ENCODE measurements around the gene METTL26.

The METTL26 gene

GRCh38 chr16:637081-638018, 1.2 kb upstream of the METTL26 start:
- peak; percentile 86 to 97 (median 93) for DNase-seq

DNA sequence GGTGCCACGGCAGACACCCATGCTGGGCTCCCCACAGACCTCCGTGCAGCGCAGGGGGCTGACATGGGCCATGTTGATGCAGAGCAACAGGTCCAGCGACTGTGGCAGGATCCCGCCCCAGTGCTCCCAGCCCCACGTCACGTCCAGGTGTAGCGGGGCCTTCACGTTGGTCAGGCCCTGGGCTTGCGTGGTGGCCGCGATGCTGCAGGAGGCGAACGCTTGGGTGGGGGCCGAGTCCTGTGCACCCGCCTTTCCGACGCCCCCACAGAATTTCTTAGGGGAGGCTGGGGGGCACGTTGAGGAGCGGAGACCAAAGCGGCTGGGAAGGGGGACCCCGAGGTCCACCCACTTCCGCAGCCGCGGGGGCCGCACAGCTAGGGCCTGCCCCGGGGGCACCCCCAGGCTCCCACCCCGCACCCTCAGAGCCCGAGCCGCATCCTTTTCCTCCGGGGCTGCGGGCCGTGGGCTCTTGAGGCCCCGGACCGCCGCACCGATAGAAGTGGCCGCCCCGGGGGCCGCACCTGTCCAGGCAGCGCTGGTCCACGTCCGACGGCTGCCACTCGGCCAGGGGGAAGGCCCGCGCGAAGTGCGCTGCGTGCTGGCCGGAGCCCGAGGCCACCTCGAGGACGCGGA, 416 bp downstream of the METTL26 start:
- DNase-seq: no peak

DNA sequence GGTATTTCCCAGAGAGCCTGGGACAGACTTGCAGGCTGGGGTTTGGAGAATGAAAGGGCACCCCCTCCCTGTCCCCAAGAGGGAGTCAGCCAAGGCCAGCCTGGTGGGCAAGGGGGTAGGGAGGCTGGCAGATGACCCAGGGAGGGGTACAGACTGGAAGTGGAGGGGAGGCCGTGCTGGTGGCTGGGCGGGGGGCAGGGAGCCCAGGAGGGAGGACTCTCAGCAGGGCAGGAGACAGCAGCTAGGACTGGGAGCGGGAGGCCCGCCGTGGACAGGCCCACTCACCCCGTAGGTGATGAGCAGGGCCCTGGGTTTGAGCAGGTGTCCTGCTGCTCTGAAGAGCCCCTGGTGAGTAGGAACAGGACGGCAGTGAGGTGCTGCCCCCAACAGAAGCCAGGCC, 1.1 kb downstream of the METTL26 start:
- no peak for DNase-seq

GRCh38 chr16:634051-634670, 1.9 kb downstream of the METTL26 start:
- no peak for DNase-seq

GRCh38 chr16:633336-634050, 2.6 kb downstream of the METTL26 start:
- DNase-seq: no peak

DNA sequence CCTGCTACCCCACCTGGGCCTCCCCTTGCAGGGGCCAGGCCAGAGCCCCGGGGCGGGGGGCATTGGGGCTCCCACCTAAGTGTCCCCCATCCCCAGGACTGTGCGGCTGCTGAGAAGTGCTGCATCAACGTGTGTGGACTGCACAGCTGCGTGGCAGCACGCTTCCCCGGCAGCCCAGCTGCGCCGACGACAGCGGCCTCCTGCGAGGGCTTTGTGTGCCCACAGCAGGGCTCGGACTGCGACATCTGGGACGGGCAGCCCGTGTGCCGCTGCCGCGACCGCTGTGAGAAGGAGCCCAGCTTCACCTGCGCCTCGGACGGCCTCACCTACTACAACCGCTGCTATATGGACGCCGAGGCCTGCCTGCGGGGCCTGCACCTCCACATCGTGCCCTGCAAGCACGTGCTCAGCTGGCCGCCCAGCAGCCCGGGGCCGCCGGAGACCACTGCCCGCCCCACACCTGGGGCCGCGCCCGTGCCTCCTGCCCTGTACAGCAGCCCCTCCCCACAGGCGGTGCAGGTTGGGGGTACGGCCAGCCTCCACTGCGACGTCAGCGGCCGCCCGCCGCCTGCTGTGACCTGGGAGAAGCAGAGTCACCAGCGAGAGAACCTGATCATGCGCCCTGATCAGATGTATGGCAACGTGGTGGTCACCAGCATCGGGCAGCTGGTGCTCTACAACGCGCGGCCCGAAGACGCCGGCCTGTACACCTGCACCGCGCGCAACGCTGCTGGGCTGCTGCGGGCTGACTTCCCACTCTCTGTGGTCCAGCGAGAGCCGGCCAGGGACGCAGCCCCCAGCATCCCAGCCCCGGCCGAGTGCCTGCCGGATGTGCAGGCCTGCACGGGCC, 3.4 kb downstream of the METTL26 start:
- DNase-seq: no peak

GRCh38 chr16:631808-632358, 4.2 kb downstream of the METTL26 start:
- DNase-seq: no peak

DNA sequence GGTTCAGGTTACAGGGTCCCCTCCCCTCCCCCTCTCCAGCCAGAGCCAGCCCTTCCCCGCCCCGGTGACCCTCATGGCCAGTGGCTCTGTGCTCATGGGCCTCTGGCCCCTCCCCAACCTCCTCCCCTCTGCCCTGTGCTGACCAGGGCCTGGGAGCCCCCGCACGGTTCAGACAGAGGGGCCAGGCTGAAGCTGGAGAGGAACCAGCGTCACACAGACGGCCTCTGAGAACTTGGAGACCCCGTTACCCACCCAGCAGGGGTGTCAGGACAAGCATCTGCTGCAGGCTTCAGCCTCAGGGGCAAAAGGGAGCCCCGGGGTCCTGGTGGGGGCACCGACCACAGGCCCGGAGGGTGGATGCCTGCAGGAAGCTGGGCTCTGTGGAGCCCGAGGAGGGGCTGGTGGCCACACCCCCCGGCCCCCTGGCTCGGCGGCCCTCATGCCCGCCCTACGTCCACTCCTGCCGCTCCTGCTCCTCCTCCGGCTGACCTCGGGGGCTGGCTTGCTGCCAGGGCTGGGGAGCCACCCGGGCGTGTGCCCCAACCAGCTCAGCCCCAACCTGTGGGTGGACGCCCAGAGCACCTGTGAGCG, 5.2 kb downstream of the METTL26 start, which contains the start of gene WFIKKN1:
Gene WFIKKN1 (plus strand): TSS at position 171 of the 591 bp plus-strand sequence. CDS start 269 bp downstream, at position 440.
- no peak for DNase-seq

GRCh38 chr16:630249-630814, 5.8 kb downstream of the METTL26 start:
- peak; percentile 13 to 47 (median 31) for DNase-seq

DNA sequence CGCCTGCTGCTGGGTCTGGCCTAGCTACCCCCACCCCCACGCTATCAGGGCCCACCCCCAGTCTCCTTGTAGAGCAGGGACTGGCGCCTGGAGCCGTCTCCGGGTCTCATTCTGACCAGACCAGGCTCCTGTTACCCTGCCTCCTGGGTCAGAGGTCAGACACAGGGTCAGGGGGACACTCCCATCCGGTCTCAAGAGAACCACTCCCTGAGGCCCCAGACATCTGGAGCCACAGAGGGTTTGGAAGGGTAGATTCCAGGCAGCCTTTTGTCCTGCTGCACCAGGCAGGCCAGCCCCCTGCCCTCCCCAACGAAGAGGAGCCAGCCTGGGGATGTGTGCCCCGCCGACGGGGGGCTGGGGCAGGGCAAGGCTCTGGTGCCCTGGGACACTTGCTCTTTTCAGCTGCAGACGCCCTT, 6.3 kb downstream of the METTL26 start:
- DNase-seq: no peak

DNA sequence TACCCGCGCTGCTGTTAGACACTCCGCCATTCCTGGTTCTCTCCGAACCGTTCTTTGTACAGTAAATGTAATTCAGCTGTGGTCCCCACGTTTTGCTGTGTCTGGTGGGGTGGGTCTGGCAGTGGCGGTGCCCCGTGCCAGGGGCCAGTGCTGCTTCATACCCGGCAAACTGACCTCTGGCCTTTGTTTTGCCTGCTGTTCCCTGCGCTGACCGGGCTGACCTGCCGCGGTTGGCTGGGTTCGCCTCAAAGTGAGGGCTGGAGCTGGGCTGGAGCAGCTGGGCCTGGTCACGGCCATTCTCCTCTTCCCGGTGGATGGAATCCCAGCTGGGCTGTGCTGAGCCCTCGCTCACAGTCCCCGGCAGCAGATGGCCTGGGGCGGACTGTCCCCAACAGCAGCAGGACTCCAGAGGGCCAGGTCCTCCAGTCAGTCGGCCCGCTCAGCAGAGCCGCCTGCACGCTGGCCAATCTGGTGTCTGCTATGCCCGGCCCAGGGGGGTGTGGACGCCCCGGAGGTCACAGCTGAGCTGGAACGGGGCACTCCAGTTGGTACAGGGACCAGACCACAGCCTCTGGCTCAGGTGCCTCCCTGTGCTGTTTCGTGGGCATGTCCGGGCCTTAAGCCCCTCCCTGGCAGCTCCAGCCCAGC, 6.8 kb downstream of the METTL26 start:
- no peak for DNase-seq

GRCh38 chr16:628321-629061, 7.6 kb downstream of the METTL26 start:
- no peak for DNase-seq

DNA sequence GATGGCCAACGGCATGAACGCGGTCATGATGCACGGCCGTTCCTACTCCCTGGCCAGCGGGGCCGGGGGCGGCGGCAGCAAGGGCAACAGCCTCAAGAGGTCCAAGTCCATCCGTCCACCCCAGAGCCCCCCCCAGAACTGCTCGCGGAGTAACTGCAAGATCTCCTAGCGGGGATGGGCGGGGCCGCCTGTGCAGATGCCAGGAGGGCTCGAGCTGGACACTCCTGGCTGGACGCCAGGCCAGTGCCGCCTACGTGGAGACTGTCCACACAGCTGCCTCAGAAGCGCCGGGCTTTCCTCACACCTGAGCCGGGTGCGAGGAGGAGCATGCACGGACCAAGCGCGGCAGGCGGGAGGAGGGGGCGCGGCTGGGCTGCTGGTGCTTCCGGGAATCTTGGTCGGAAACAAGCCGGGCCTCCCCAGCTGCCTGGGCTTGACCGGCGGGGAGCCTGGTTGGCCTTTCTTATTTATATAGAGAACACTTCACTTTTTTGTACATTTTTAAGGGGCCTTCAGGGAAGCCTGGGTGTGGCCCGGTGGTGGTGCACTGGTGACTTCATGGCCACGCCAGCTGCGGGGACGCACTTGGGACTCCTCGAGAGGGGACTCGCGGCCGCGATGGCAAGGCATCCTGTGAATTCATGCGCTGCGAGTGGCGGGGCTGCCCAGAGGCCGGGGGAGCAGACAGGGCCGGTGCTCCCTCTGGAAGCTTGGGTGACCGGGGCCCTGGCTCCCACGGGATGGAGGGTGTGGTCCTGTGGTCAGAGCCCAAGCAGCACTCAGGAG, 8.5 kb downstream of the METTL26 start:
- no peak for DNase-seq

- peak in 1 of 4 experiments; percentile 27 for DNase-seq
These were observed 9.2 kb downstream of the METTL26 start for GRCh38 chr16:626787-627453.

DNA sequence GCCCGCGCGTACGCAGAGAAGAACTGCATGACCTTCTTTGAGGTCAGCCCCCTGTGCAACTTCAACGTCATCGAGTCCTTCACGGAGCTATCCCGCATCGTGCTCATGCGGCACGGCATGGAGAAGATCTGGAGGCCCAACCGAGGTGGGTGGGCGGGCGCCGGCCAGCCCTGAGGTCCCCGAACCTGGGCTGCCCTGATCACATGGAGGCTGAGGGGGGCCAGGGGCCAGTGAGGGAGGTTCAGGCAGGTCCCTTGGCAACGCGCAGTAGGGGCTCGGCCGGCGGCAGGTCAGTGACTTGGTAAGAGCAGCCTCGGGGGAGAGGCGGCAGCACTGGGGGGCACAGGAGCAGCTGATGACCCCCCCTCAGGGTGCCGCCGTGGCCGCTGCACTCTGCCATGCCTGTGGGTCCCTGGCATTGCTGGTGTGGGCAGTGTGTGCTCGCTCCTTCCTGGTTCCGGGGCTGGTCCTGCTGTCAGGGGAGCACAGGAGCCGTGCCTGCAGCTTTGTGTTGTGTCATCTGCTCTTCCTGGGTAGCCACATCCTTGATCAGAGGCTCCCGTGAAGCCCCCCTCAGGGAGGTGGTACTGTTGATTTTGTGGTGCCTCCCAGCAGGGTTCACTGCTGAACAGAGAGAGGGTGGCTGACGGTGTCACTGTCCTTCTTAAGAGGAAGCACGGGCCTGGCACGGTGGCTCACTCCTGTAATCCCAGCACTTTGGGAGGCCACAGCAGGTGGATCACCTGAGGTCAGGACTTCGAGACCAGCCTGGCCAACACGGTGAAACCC, 9.9 kb downstream of the METTL26 start:
- no peak for DNase-seq

GRCh38 chr16:625117-625976, 10.8 kb downstream of the METTL26 start:
- no peak for DNase-seq

All from suppressor macrophage (primary cell).